Measurements from ENCODE around the gene TEKT3. TPM values are rescaled to one million over a fixed set of nuclear protein-coding genes. Genes with fewer than 3 reads are reported as not detected.

The TEKT3 gene
- total and polyA plus RNA-seq, 4 donors: 0.08 to 0.33 TPM; not detected in 2

- Histone ChIP-seq H3K4me3 (ENCODE audit: low read depth in 1 of 3, low read length in 3 of 3) (no peak overlapping the region), H3K27me3 (ENCODE audit: control insufficient read depth in 4 of 4, insufficient read depth in 4 of 4, low read length in 3 of 4) (no peaks in the 10 kb centered on the region), H3K9me3 (ENCODE audit: control insufficient read depth in 4 of 4, low read length in 3 of 4) (no peaks in the 10 kb centered on the region), H3K36me3 (ENCODE audit: control insufficient read depth in 4 of 4, insufficient read depth in 3 of 4, low read depth in 1 of 4, low read length in 3 of 4) (no peaks in the 10 kb centered on the region), H3K4me1 (ENCODE audit: control insufficient read depth in 4 of 4, insufficient read depth in 4 of 4, low read length in 3 of 4) (no peaks in the 10 kb centered on the region), H3K27ac (ENCODE audit: low read depth in 1 of 2, low read length in 2 of 2) (no peak overlapping the region), H3K9ac (ENCODE audit: low read depth in 1 of 2, low read length in 2 of 2) (no peak overlapping the region)
- DNase-seq (ENCODE audit: low spot score): no peak
- TF ChIP-seq SP1 (IDR thresholded peaks at IDR 0.05) (no peak), NR2F2 (IDR thresholded peaks at IDR 0.05) (no peak), FOXA1 (IDR thresholded peaks at IDR 0.05) (no peak), TAF1 (conservative IDR thresholded peaks at IDR 0.05) (no peak), RXRA (IDR thresholded peaks at IDR 0.05) (no peak), FOXA2 (IDR thresholded peaks at IDR 0.05) (no peak), HNF4A (conservative IDR thresholded peaks at IDR 0.05) (no peak), GABPA (IDR thresholded peaks at IDR 0.05 in 1 of 2, conservative IDR thresholded peaks at IDR 0.05 in 1 of 2) (no peak), CTCF (IDR thresholded peaks at IDR 0.05; ENCODE audit: low read depth, low read length, missing input control) (no peak), EGR1 (IDR thresholded peaks at IDR 0.05; ENCODE audit: low read depth in 2 of 2) (no peak)
- TF ChIP-seq, protein P1, sequence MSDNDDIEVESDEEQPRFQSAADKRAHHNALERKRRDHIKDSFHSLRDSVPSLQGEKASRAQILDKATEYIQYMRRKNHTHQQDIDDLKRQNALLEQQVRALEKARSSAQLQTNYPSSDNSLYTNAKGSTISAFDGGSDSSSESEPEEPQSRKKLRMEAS (IDR thresholded peaks at IDR 0.05): no peak
- 78% methylated on average over 3 of the region's 3 CpGs for WGBS
Measured at GRCh38 chr17:15309793-15310192, 31.6 kb downstream of the TEKT3 start.

GRCh38 chr17:15309236-15309635, 32.2 kb downstream of the TEKT3 start:
- Histone ChIP-seq H3K36me3 (ENCODE audit: control insufficient read depth in 4 of 4, insufficient read depth in 3 of 4, low read depth in 1 of 4, low read length in 3 of 4) (no peaks in the 10 kb centered on the region), H3K9ac (ENCODE audit: low read depth in 1 of 2, low read length in 2 of 2) (no peak overlapping the region), H3K27me3 (ENCODE audit: control insufficient read depth in 4 of 4, insufficient read depth in 4 of 4, low read length in 3 of 4) (no peaks in the 10 kb centered on the region), H3K9me3 (ENCODE audit: control insufficient read depth in 4 of 4, low read length in 3 of 4) (no peaks in the 10 kb centered on the region), H3K4me1 (ENCODE audit: control insufficient read depth in 4 of 4, insufficient read depth in 4 of 4, low read length in 3 of 4) (no peaks in the 10 kb centered on the region), H3K4me3 (ENCODE audit: low read depth in 1 of 3, low read length in 3 of 3) (no peak overlapping the region), H3K27ac (ENCODE audit: low read depth in 1 of 2, low read length in 2 of 2) (no peak overlapping the region)
- TF ChIP-seq, protein P2, sequence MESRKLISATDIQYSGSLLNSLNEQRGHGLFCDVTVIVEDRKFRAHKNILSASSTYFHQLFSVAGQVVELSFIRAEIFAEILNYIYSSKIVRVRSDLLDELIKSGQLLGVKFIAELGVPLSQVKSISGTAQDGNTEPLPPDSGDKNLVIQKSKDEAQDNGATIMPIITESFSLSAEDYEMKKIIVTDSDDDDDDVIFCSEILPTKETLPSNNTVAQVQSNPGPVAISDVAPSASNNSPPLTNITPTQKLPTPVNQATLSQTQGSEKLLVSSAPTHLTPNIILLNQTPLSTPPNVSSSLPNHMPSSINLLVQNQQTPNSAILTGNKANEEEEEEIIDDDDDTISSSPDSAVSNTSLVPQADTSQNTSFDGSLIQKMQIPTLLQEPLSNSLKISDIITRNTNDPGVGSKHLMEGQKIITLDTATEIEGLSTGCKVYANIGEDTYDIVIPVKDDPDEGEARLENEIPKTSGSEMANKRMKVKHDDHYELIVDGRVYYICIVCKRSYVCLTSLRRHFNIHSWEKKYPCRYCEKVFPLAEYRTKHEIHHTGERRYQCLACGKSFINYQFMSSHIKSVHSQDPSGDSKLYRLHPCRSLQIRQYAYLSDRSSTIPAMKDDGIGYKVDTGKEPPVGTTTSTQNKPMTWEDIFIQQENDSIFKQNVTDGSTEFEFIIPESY (IDR thresholded peaks at IDR 0.05): no peak
- TF ChIP-seq EGR1 (IDR thresholded peaks at IDR 0.05; ENCODE audit: low read depth in 2 of 2) (no peak), SP1 (IDR thresholded peaks at IDR 0.05) (no peak), ATF3 (IDR thresholded peaks at IDR 0.05) (no peak), TAF1 (conservative IDR thresholded peaks at IDR 0.05) (no peak), NR2F2 (IDR thresholded peaks at IDR 0.05) (no peak), RXRA (IDR thresholded peaks at IDR 0.05) (no peak), GABPA (IDR thresholded peaks at IDR 0.05 in 1 of 2, conservative IDR thresholded peaks at IDR 0.05 in 1 of 2) (no peak), HNF4G (IDR thresholded peaks at IDR 0.05) (no peak), FOXA2 (IDR thresholded peaks at IDR 0.05) (no peak), CTCF (IDR thresholded peaks at IDR 0.05; ENCODE audit: low read depth, low read length, missing input control) (no peak), YY1 (IDR thresholded peaks at IDR 0.05) (no peak)
- TF ChIP-seq, protein P1 (IDR thresholded peaks at IDR 0.05): no peak
- WGBS: 65% methylated on average over 3 of the region's 3 CpGs
- no peak for DNase-seq (ENCODE audit: low spot score)
